ENCODE results near the gene PDAP1. TPM values are rescaled to one million over a fixed set of nuclear protein-coding genes. Genes with fewer than 3 reads are reported as not detected.

The PDAP1 gene
- total RNA-seq, 1 experiment from 2014 or later = 200 TPM

DNA sequence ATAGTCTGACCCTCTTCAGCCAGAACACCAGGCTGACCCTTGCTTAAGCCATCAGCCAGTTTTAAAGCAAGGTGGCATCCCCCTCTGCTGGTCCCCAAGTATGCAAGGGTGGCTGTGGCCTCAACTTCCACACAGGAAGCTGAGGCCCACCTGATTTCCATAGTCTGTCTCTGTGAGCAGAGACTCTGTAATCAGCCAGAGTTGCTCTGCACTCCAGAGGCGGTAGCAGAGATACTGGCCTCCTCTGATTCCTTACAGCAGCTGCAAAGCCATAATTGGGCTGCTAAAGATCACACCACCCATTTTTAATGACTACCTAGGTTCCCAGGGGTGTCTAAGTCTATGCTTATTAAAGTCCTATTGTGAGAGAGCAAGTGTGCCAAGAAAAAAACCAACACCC is 1.8 kb downstream of the PDAP1 start:
- intact Hi-C loops (cut with micrococcal nuclease) = no loop called here

More for the DNA sequence above, 1.8 kb downstream of the PDAP1 start:
- TF ChIP-seq SP1 (IDR thresholded peaks at IDR 0.05; ENCODE audit: low read depth) (no peak), POLR2AphosphoS5 (IDR thresholded peaks at IDR 0.05; ENCODE audit: low read depth, low read length) (0 out of 2 replicates have a peak, but pooled peaks have one; percentile 1), REST (IDR thresholded peaks at IDR 0.05; ENCODE audit: low read depth) (no peak), SRF (IDR thresholded peaks at IDR 0.05; ENCODE audit: low read depth) (no peak)
- Histone ChIP-seq H3K9ac (ENCODE audit: low read length) (peak overlapping the region; percentile 89; the same call in 1 of the 2 replicates), H3K27me3 (ENCODE audit: insufficient read depth, low read length) (no peaks in the 10 kb centered on the region), H3K9me3 (ENCODE audit: control insufficient read depth in 1 of 2, insufficient read depth in 1 of 2, low read depth in 1 of 2, low read length in 2 of 2) (no peaks in the 10 kb centered on the region), H4K20me1 (ENCODE audit: insufficient read depth) (no peaks in the 10 kb centered on the region; the same call in 1 of the 2 replicates), H3K36me3 (ENCODE audit: control insufficient read depth in 1 of 2, insufficient read depth in 2 of 2, low read length in 2 of 2) (peaks cover 15 to 41% of the 10 kb centered on the region in 2 experiments; a peak in 3 of 4 replicates), H3K4me1 (ENCODE audit: control insufficient read depth in 1 of 2, insufficient read depth in 2 of 2, low read length in 2 of 2) (peaks cover 13 to 19% of the 10 kb centered on the region in 2 experiments; a peak in 3 of 4 replicates), H3K4me3 (replicated peaks in 1 of 2; ENCODE audit: low read depth in 1 of 2, low read length in 2 of 2) (peak overlapping the region in 1 of 2 experiments; percentile 100; a peak in 2 of 4 replicates), H3K4me2 (ENCODE audit: low read length) (peak overlapping the region; percentile 96), H2AFZ (ENCODE audit: low read depth, low read length, poor library complexity, severe bottlenecking) (no peak overlapping the region), H3K27ac (ENCODE audit: low read depth, low read length) (no peak overlapping the region; the same call in 1 of the 2 replicates), H3K9me2 (ENCODE audit: insufficient read depth) (no peaks in the 10 kb centered on the region), H3K79me2 (ENCODE audit: insufficient read depth, low read length) (peaks cover 92% of the 10 kb centered on the region)
- ATAC-seq (no peak), DNase-seq (ENCODE audit: low read depth, low spot score) (no peak)
- ChIA-PET RAD21 (ENCODE audit: low non-redundant PET in 1 of 2, low total read pairs in 2 of 2, uncharacterized antibody in 2 of 2, unreplicated experiment in 2 of 2) (interaction anchor here in 1 of 2 experiments (1.2 kb wide), 1 partner anchor 44 kb away, joined by 3 read pairs; no protein-coding TSS in a partner anchor), CTCF (no interaction called here), POLR2A (no interaction called here)
- BruUV-seq (replicated peaks) = no TSS peak
